Measurements from ENCODE around the gene TSPAN8. TPM values are rescaled to one million over a fixed set of nuclear protein-coding genes. Genes with fewer than 3 reads are reported as not detected.
"Not testable (repeated sequence)": the region's sequence is repeated elsewhere in the genome, so short reads cannot be mapped to it uniquely, and the experiment has no call there.

Gene TSPAN8
- total and polyA plus RNA-seq, 2 donors (not counting 1 experiment from before 2014, with no cell fraction given) = 0.17 TPM; not detected in 1

DNA sequence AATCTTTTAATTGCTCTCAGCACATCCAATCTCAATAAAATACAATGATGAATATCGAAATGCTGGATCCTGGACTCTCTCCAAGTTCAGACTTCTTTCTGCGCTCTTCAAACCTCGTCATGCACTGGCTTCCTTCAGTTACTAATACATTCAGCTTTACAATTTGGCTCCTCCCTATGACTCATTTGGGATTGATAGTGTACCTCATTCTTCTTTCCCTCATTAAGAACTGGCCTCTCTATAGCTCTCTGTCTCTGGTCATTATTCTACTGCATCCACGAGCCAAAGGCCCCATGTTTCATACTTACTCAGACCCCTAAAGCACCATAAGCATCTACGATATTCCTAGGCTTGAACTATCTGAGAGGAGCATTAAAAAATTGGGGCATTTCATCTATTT, 4.9 kb downstream of the TSPAN8 start:
- TF ChIP-seq EZH2 (IDR thresholded peaks at IDR 0.05; ENCODE audit: low read length, missing control alignments) = no peak
- TF ChIP-seq, protein P1, sequence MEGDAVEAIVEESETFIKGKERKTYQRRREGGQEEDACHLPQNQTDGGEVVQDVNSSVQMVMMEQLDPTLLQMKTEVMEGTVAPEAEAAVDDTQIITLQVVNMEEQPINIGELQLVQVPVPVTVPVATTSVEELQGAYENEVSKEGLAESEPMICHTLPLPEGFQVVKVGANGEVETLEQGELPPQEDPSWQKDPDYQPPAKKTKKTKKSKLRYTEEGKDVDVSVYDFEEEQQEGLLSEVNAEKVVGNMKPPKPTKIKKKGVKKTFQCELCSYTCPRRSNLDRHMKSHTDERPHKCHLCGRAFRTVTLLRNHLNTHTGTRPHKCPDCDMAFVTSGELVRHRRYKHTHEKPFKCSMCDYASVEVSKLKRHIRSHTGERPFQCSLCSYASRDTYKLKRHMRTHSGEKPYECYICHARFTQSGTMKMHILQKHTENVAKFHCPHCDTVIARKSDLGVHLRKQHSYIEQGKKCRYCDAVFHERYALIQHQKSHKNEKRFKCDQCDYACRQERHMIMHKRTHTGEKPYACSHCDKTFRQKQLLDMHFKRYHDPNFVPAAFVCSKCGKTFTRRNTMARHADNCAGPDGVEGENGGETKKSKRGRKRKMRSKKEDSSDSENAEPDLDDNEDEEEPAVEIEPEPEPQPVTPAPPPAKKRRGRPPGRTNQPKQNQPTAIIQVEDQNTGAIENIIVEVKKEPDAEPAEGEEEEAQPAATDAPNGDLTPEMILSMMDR (conservative IDR thresholded peaks at IDR 0.05 in 1 of 2, IDR thresholded peaks at IDR 0.05 in 1 of 2; ENCODE audit: low read depth in 1 of 2, low read length in 2 of 2) = no peak
- no peak overlapping the region for H3K4me2 ChIP-seq (ENCODE audit: extremely low read depth, insufficient read depth, low read length)

DNA sequence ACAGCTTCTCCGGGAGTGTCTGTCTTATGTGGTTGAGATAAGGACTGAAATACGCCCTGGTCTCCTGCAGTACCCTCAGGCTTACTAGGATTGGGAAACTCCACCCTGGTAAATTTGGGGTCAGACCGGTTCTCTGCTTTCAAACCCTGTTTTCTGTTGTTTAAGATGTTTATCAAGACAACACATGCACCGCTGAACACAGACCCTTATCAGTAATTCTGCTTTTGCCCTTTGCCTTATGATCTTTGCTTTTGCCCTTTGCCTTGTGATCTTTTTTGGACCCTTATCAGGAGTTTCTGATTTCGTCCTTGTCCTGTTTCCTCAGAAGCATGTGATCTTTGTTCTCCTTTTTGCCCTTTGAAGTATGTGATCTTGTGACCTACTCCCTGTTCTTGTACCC, 7.8 kb downstream of the TSPAN8 start:
- not testable (repeated sequence) for H3K4me1 ChIP-seq (ENCODE audit: control insufficient read depth, extremely low read depth, insufficient read depth, low read length); H3K9me3 ChIP-seq (ENCODE audit: control insufficient read depth, insufficient read depth, low read depth, low read length); H4K20me1 ChIP-seq (ENCODE audit: control insufficient read depth, extremely low read depth, insufficient read depth, low read length); H2AFZ ChIP-seq (ENCODE audit: low read length); H3K36me3 ChIP-seq (ENCODE audit: control insufficient read depth, insufficient read depth, low read length); H3K4me2 ChIP-seq (ENCODE audit: extremely low read depth, insufficient read depth, low read length); H3K27me3 ChIP-seq (ENCODE audit: control insufficient read depth, insufficient read depth, low read length); H3K27ac ChIP-seq (ENCODE audit: insufficient read depth, low read length); H3K4me3 ChIP-seq (replicated peaks in 1 of 4; ENCODE audit: control extremely low read depth in 1 of 4, insufficient read depth in 1 of 4, low read depth in 3 of 4, low read length in 4 of 4); H3K9ac ChIP-seq (ENCODE audit: insufficient read depth, low read length); DNase-seq (ENCODE audit: low read depth in 2 of 2); H3K79me2 ChIP-seq (ENCODE audit: control insufficient read depth, insufficient read depth, low read length)

More for the DNA sequence above, 4.9 kb downstream of the TSPAN8 start:
- Histone ChIP-seq H3K4me1 (ENCODE audit: control insufficient read depth, extremely low read depth, insufficient read depth, low read length) (no peaks in the 10 kb centered on the region), H3K4me3 (replicated peaks in 1 of 4; ENCODE audit: control extremely low read depth in 1 of 4, insufficient read depth in 1 of 4, low read depth in 3 of 4, low read length in 4 of 4) (no peak overlapping the region), H3K27ac (ENCODE audit: insufficient read depth, low read length) (no peak overlapping the region), H3K27me3 (ENCODE audit: control insufficient read depth, insufficient read depth, low read length) (no peaks in the 10 kb centered on the region), H3K36me3 (ENCODE audit: control insufficient read depth, insufficient read depth, low read length) (no peaks in the 10 kb centered on the region), H3K9me3 (ENCODE audit: control insufficient read depth, insufficient read depth, low read depth, low read length) (no peaks in the 10 kb centered on the region), H2AFZ (ENCODE audit: low read length) (no peak overlapping the region), H3K79me2 (ENCODE audit: control insufficient read depth, insufficient read depth, low read length) (no peaks in the 10 kb centered on the region), H3K9ac (ENCODE audit: insufficient read depth, low read length) (no peak overlapping the region), H4K20me1 (ENCODE audit: control insufficient read depth, extremely low read depth, insufficient read depth, low read length) (no peaks in the 10 kb centered on the region)
- DNase-seq (ENCODE audit: low read depth in 2 of 2) = peak in 1 of 2 donors; percentile 30

DNA sequence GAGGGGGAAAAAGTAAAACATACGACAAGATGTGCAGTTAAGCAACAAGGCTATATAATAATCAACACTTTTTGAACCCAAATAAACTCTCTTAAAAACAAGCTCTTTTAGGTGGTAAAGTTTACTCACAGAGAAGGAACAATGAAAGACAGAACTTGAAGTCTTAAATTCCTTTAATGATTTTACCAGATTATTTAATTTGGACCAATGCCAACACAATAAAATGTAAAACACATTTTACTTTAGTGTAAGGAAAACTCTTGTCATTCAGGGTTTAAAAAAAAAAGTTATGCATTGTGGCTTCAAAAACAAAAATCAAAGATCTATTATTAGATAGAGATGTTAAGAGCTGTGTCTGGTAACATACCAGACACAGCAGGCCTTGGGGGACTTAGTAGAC, 13.1 kb downstream of the TSPAN8 start:
- H3K4me2 ChIP-seq (ENCODE audit: extremely low read depth, insufficient read depth, low read length) = no peak overlapping the region
- no peak overlapping the region for H3K9ac ChIP-seq (ENCODE audit: insufficient read depth, low read length)
- no peaks in the 10 kb centered on the region for H3K79me2 ChIP-seq (ENCODE audit: control insufficient read depth, insufficient read depth, low read length)
- TF ChIP-seq EZH2 (IDR thresholded peaks at IDR 0.05; ENCODE audit: low read length, missing control alignments) = no peak
- H2AFZ ChIP-seq (ENCODE audit: low read length) = no peak overlapping the region
- no peaks in the 10 kb centered on the region for H3K9me3 ChIP-seq (ENCODE audit: control insufficient read depth, insufficient read depth, low read depth, low read length)
- H3K36me3 ChIP-seq (ENCODE audit: control insufficient read depth, insufficient read depth, low read length) = no peaks in the 10 kb centered on the region
- H3K27me3 ChIP-seq (ENCODE audit: control insufficient read depth, insufficient read depth, low read length) = no peaks in the 10 kb centered on the region
- no peak for DNase-seq (ENCODE audit: low read depth in 2 of 2)
- no peaks in the 10 kb centered on the region for H4K20me1 ChIP-seq (ENCODE audit: control insufficient read depth, extremely low read depth, insufficient read depth, low read length)
- no peaks in the 10 kb centered on the region for H3K4me1 ChIP-seq (ENCODE audit: control insufficient read depth, extremely low read depth, insufficient read depth, low read length)
- H3K4me3 ChIP-seq (replicated peaks in 1 of 4; ENCODE audit: control extremely low read depth in 1 of 4, insufficient read depth in 1 of 4, low read depth in 3 of 4, low read length in 4 of 4) = no peak overlapping the region
- no peak overlapping the region for H3K27ac ChIP-seq (ENCODE audit: insufficient read depth, low read length)

DNA sequence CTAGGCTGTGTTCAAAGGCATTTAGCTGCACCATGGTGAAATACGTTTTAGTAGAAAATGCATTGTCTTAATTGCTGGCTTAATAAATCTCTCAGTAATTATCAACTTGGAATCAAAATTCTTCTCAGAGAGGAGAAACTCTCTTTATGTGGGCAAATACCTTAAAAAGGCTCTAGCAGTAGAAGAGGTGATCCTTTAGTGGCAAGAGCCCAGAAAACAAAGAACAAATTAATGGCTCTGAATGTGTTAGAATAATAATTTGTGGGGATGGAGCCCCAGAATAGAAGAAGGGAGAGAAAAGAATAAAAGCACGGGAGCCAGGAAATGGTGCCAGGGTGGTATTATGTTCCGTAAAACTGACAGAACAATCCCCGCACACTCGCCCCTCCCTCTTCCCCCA, 14.8 kb downstream of the TSPAN8 start:
- H3K9me3 ChIP-seq (ENCODE audit: control insufficient read depth, insufficient read depth, low read depth, low read length) = no peaks in the 10 kb centered on the region
- DNase-seq (ENCODE audit: low read depth in 2 of 2) = no peak
- H3K4me3 ChIP-seq (replicated peaks in 1 of 4; ENCODE audit: control extremely low read depth in 1 of 4, insufficient read depth in 1 of 4, low read depth in 3 of 4, low read length in 4 of 4) = no peak overlapping the region
- no peaks in the 10 kb centered on the region for H4K20me1 ChIP-seq (ENCODE audit: control insufficient read depth, extremely low read depth, insufficient read depth, low read length)
- H3K36me3 ChIP-seq (ENCODE audit: control insufficient read depth, insufficient read depth, low read length) = no peaks in the 10 kb centered on the region
- no peak overlapping the region for H3K27ac ChIP-seq (ENCODE audit: insufficient read depth, low read length)
- no peaks in the 10 kb centered on the region for H3K4me1 ChIP-seq (ENCODE audit: control insufficient read depth, extremely low read depth, insufficient read depth, low read length)
- H2AFZ ChIP-seq (ENCODE audit: low read length) = no peak overlapping the region
- no peaks in the 10 kb centered on the region for H3K27me3 ChIP-seq (ENCODE audit: control insufficient read depth, insufficient read depth, low read length)
- TF ChIP-seq EZH2 (IDR thresholded peaks at IDR 0.05; ENCODE audit: low read length, missing control alignments) = no peak
- TF ChIP-seq, protein P1 (conservative IDR thresholded peaks at IDR 0.05 in 1 of 2, IDR thresholded peaks at IDR 0.05 in 1 of 2; ENCODE audit: low read depth in 1 of 2, low read length in 2 of 2) = no peak
- no peak overlapping the region for H3K9ac ChIP-seq (ENCODE audit: insufficient read depth, low read length)
- no peaks in the 10 kb centered on the region for H3K79me2 ChIP-seq (ENCODE audit: control insufficient read depth, insufficient read depth, low read length)
- H3K4me2 ChIP-seq (ENCODE audit: extremely low read depth, insufficient read depth, low read length) = no peak overlapping the region
